OCI-LY7 (cell line): Measurements from ENCODE around the gene STAB1. TPM values are rescaled to one million over a fixed set of nuclear protein-coding genes. Genes with fewer than 3 reads are reported as not detected.

Experiments
- BruUV-seq: library from RNA; stranded (reverse); fragments of 400-500 nt; replicated peaks from 2 replicates; lab custom pipeline; 2021; lab: Mats Ljungman, UMichigan
- CTCF ChIA-PET: fragments of 300-600 bp; sonication (Branson Sonifier 250); formaldehyde crosslinking; loops from one replicate; lab custom pipeline; 2022; ENCODE audit warnings: antibody characterized with exemption; ENCODE audit not compliant: unreplicated experiment; lab: Charles Lee
- POLR2A ChIA-PET: fragments of 300-600 bp; sonication (Branson Sonifier 250); formaldehyde crosslinking; loops from one replicate; lab custom pipeline; 2022; ENCODE audit warnings: antibody characterized with exemption; lab: Charles Lee
- DNase-seq: peaks from one replicate; pipeline ENCODE4 v3.0.0-alpha.2; 2015; ENCODE audit warnings: low spot score
- H2AFZ ChIP-seq: fragments of 200-600 bp; sonication (generic), shearing (Covaris generic); 2 replicates; pipeline ENCODE4 v1.6.1; 2014; ENCODE audit warnings: mild to moderate bottlenecking, antibody characterized with exemption, low read length, moderate library complexity
- H3K27ac ChIP-seq: fragments of 200-600 bp; sonication (generic); 2 replicates; pipeline ENCODE4 v1.5.1; 2014; ENCODE audit warnings: mixed run types, low read depth, mild to moderate bottlenecking, moderate library complexity, low read length, inconsistent platforms; ENCODE audit not compliant: poor library complexity, severe bottlenecking
- H3K36me3 ChIP-seq: fragments of 200-600 bp; sonication (generic); 2 replicates; pipeline ENCODE4 v1.6.1; 2014; ENCODE audit warnings: mild to moderate bottlenecking, antibody characterized with exemption, low read length, moderate library complexity, mixed read lengths; ENCODE audit not compliant: insufficient read depth
- H3K4me1 ChIP-seq: fragments of 200-600 bp; sonication (generic); 2 replicates; pipeline ENCODE4 v1.5.1; 2014; ENCODE audit warnings: mild to moderate bottlenecking, low read length; ENCODE audit not compliant: insufficient read depth, poor library complexity, severe bottlenecking
- H3K4me2 ChIP-seq: fragments of 200-600 bp; sonication (generic); 2 replicates; pipeline ENCODE4 v1.6.1; 2014; ENCODE audit warnings: mild to moderate bottlenecking, low read length
- H3K4me3 ChIP-seq: fragments of 200-600 bp; sonication (generic); 2 replicates; pipeline ENCODE4 v1.5.1; 2014; ENCODE audit warnings: mild to moderate bottlenecking, low read depth, low read length; ENCODE audit not compliant: poor library complexity, severe bottlenecking
- H3K79me2 ChIP-seq: fragments of 200-600 bp; sonication (generic); 2 replicates; pipeline ENCODE4 v1.6.1; 2016; ENCODE audit warnings: low read depth, mild to moderate bottlenecking, low read length, moderate library complexity, mixed read lengths; ENCODE audit not compliant: insufficient read depth
- H3K9me2 ChIP-seq: fragments of 200-600 bp; sonication (generic); 2 replicates; pipeline ENCODE4 v1.6.1; 2016; ENCODE audit warnings: mild to moderate bottlenecking, low read length, mixed read lengths; ENCODE audit not compliant: insufficient read depth
- H3K9me3 ChIP-seq: fragments of 200-600 bp; sonication (generic); 2 replicates; pipeline ENCODE4 v1.6.1; 2014; ENCODE audit warnings: mild to moderate bottlenecking, mixed run types, low read length, mixed read lengths
- H4K20me1 ChIP-seq: fragments of 200-600 bp; sonication (generic); 2 replicates; pipeline ENCODE4 v1.6.1; 2014; ENCODE audit warnings: mild to moderate bottlenecking, antibody characterized with exemption, low read length, moderate library complexity, mixed read lengths; ENCODE audit not compliant: insufficient read depth
- EZH2phosphoT487 ChIP-seq: fragments of 200-600 bp; sonication (generic); IDR thresholded peaks from 2 replicates; pipeline ENCODE4 v1.6.1; 2018; ENCODE audit warnings: low read depth, borderline replicate concordance, mild to moderate bottlenecking, mixed run types, antibody characterized with exemption, low read length, moderate library complexity, mixed read lengths
- intact Hi-C: fragments of 100-400 bp; cut with micrococcal nuclease; formaldehyde crosslinking; loops from one replicate; pipeline ENCODE4 v1.10.0; 2022; ENCODE audit not compliant: unreplicated experiment
- total RNA-seq, 2 experiments: library from RNA; depleted of rRNA in 1 of 2; stranded (reverse); fragments of >200 nt in 1 of 2; shearing (Covaris generic) in 1 of 2; gene quantifications; 2 replicates each; pipeline ENCODE4 v1.2.3, GENCODE V29; 2014 to 2022
- TF ChIP-seq, protein P1 (sequence below): fragments of 200-600 bp; sonication (generic); conservative IDR thresholded peaks from 2 replicates; pipeline ENCODE4 v1.5.1; 2014; ENCODE audit warnings: mild to moderate bottlenecking, antibody characterized with exemption, low read length, moderate library complexity, mixed read lengths

Gene STAB1
- total RNA-seq, 2 experiments from 2014 or later = not detected

DNA sequence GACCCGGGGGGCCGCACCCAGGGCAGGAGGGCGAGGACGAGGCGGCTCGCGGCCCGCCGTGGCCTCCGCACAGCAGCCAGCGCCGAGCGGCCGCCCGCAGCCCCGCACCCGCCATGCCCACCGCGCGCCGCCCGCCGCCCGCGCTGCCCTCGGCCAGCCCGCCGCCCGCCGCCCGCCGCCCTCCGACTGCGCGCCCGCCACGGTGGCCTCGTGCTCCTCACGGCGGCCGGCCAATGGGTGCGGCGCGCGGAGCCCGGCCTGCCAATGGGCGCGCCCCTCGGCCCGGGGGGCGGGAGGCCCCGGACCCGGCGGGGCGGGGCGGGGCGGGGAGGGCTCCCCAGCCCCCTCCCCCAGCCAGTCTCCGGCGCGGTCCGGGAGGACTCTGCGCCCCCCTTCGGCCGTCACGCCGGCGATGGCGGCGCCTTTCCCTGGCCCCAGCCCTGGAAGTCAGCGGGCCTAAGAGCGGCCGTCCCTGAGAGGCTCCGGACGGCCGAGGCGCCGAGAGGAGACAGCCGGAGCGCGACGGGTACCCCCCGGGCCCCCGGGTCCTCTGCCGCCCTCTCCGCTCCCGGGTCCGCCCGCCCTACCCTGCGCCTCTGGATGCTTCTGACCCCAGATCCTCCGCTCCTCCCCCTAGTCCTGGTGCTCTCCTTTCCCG, 38.6 kb downstream of the STAB1 start, which contains the start of gene NT5DC2:
TSS of gene NT5DC2 (minus strand) at position 235 of the 658 bp plus-strand sequence. CDS start at position 115, 120 bp downstream.
- DNase-seq = peak; percentile 87
- peak within 1 kb of the TSS; percentile 86 for H3K4me3 ChIP-seq
- TF ChIP-seq EZH2phosphoT487 = no peak
- TF ChIP-seq, protein P1, sequence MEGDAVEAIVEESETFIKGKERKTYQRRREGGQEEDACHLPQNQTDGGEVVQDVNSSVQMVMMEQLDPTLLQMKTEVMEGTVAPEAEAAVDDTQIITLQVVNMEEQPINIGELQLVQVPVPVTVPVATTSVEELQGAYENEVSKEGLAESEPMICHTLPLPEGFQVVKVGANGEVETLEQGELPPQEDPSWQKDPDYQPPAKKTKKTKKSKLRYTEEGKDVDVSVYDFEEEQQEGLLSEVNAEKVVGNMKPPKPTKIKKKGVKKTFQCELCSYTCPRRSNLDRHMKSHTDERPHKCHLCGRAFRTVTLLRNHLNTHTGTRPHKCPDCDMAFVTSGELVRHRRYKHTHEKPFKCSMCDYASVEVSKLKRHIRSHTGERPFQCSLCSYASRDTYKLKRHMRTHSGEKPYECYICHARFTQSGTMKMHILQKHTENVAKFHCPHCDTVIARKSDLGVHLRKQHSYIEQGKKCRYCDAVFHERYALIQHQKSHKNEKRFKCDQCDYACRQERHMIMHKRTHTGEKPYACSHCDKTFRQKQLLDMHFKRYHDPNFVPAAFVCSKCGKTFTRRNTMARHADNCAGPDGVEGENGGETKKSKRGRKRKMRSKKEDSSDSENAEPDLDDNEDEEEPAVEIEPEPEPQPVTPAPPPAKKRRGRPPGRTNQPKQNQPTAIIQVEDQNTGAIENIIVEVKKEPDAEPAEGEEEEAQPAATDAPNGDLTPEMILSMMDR = 0 out of 2 replicates have a peak, but pooled peaks have one; percentile 23
- peaks cover 51% of the 10 kb centered on the region for H3K4me1 ChIP-seq
- peak within 1 kb of the TSS; percentile 99 for H3K4me2 ChIP-seq
- peaks cover 2% of the 10 kb centered on the region; the same call in 1 of the 2 replicates for H3K36me3 ChIP-seq
- peak within 1 kb of the TSS; percentile 79; the same call in 1 of the 2 replicates for H2AFZ ChIP-seq
- peaks cover 31% of the 10 kb centered on the region for H3K79me2 ChIP-seq
- intact Hi-C loops = no loop called here
- H3K9me3 ChIP-seq = no peaks in the 10 kb centered on the region
- H3K27ac ChIP-seq = peak within 1 kb of the TSS; percentile 60
- H3K9me2 ChIP-seq = no peaks in the 10 kb centered on the region
- ChIA-PET CTCF (no interaction called here), POLR2A (no interaction called here)
- H4K20me1 ChIP-seq = 0 out of 2 replicates have a peak, but pooled peaks cover 13% of the 10 kb centered on the region
- BruUV-seq = no TSS peak

DNA sequence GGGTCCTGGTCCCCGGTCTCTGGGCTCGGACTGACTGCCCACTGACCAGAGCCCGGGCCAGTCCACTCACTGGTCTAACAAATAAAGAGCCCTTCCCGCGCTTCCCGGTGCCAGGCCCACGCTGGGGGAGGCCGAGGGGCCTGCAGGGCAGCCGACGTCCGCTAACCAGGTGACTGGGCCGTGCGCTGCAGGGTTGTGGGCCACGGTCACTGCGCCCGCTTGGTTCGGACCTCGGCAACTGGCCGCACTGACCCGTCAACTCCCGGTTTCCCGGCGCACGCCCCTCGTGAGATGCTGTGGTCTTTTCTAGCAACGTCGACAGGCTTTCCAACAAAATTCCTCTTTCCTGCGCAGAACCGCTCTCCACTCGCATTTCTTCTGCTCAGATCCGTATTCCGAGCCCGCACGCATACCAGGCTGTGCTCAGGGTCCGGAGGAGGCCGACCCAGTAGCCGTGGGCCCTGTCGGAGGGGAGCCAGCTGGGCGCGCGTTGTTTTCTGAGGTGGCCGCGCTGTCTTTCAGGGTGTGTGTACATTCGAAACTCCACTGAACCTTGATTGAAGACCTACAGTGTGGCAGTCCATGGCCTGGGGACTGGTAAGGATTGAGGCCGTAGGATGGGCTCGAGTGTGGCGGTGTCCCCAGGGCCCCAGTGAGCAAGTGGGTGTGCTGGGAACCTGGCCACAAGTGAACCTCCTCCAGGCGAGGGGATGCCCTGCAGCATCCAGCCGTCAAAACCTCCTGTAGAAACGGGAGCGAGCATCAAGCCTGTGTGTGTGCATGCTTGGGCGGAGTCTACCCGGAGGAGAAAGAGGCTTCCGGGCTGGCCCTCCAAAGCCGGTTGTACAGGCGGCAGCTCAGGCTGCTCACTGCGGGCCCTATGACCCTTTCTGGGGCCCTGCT, 39.4 kb downstream of the STAB1 start:
- no TSS peak for BruUV-seq
- POLR2A ChIA-PET = interaction anchor here (0.9 kb wide), 1 partner anchor 12 kb away, joined by 3 read pairs; no protein-coding TSS in a partner anchor
- peaks cover 57% of the 10 kb centered on the region for H3K4me1 ChIP-seq

More for the DNA sequence above, 39.4 kb downstream of the STAB1 start:
- intact Hi-C loops = loop anchor here (5.0 kb wide), 2 partner anchors 62 to 77 kb away; partner anchors contain the start of gene NISCH
- peaks cover 9% of the 10 kb centered on the region for H3K36me3 ChIP-seq
- H4K20me1 ChIP-seq = 0 out of 2 replicates have a peak, but pooled peaks cover 13% of the 10 kb centered on the region
- DNase-seq = peak; percentile 64
- H3K4me3 ChIP-seq = peak overlapping the region; percentile 68
- peak overlapping the region; percentile 69 for H3K4me2 ChIP-seq
- H2AFZ ChIP-seq = peak overlapping the region; percentile 79; the same call in 1 of the 2 replicates
- no peaks in the 10 kb centered on the region for H3K9me3 ChIP-seq
- H3K79me2 ChIP-seq = peaks cover 36% of the 10 kb centered on the region
- no peak for TF ChIP-seq EZH2phosphoT487
- TF ChIP-seq, protein P1 = no peak
- H3K27ac ChIP-seq = peak overlapping the region; percentile 60
- H3K9me2 ChIP-seq = no peaks in the 10 kb centered on the region
- CTCF ChIA-PET = no interaction called here
